Parathyroid adenoma (tissue), 2 donors: Measurements from ENCODE around the gene ATP1A1.

Experiments used
- H2AFZ ChIP-seq: fragments of 300-600 bp; sonication (generic); one replicate; pipeline ENCODE4 v1.7.0; 2017; ENCODE audit warnings: antibody characterized with exemption, mild to moderate bottlenecking
- H3K27ac ChIP-seq: fragments of 300-600 bp; sonication (generic); one replicate; pipeline ENCODE4 v1.7.0; 2017
- H3K27me3 ChIP-seq: fragments of 300-600 bp; sonication (generic); one replicate; pipeline ENCODE4 v1.7.0; 2017; ENCODE audit warnings: low read length; ENCODE audit not compliant: control insufficient read depth, insufficient read depth
- H3K36me3 ChIP-seq: fragments of 300-600 bp; sonication (generic); one replicate; pipeline ENCODE4 v1.7.0; 2017; ENCODE audit warnings: low read length; ENCODE audit not compliant: control insufficient read depth, insufficient read depth
- H3K4me1 ChIP-seq: fragments of 300-600 bp; sonication (generic); one replicate; pipeline ENCODE4 v1.7.0; 2017; ENCODE audit warnings: control low read depth
- H3K4me2 ChIP-seq: fragments of 300-600 bp; sonication (generic); one replicate; pipeline ENCODE4 v1.7.0; 2017; ENCODE audit warnings: low read length
- H3K4me3 ChIP-seq: fragments of 300-600 bp; sonication (generic); one replicate; pipeline ENCODE4 v1.7.0; 2017; ENCODE audit warnings: low read depth, low read length
- H3K79me2 ChIP-seq: fragments of 300-600 bp; sonication (generic); one replicate; pipeline ENCODE4 v1.7.0; 2017; ENCODE audit warnings: control low read depth
- H3K9ac ChIP-seq: fragments of 300-600 bp; sonication (generic); one replicate; pipeline ENCODE4 v1.7.0; 2017; ENCODE audit warnings: mild to moderate bottlenecking
- H3K9me3 ChIP-seq: fragments of 300-600 bp; sonication (generic); one replicate; pipeline ENCODE4 v1.7.0; 2017; ENCODE audit warnings: low read length; ENCODE audit not compliant: control insufficient read depth
- CTCF ChIP-seq: fragments of 300-600 bp; sonication (generic); IDR thresholded peaks from one replicate; pipeline ENCODE4 v1.7.0; 2017; ENCODE audit warnings: antibody characterized with exemption, mild to moderate bottlenecking
- donor health status: primary hyperparathyroidism.

ATP1A1 gene

GRCh38 chr1:116449578-116449977 lies 76.5 kb downstream of the ATP1A1 start:
- Histone ChIP-seq H3K4me2 (no peak overlapping the region), H3K79me2 (no peaks in the 10 kb centered on the region), H3K9me3 (no peaks in the 10 kb centered on the region), H3K4me3 (no peak overlapping the region), H3K4me1 (peaks cover 5% of the 10 kb centered on the region), H3K27ac (no peak overlapping the region), H3K27me3 (no peaks in the 10 kb centered on the region), H2AFZ (no peak overlapping the region), H3K9ac (no peak overlapping the region), H3K36me3 (no peaks in the 10 kb centered on the region)
- no peak for TF ChIP-seq CTCF

- no peak for TF ChIP-seq CTCF
- Histone ChIP-seq H3K9me3 (no peaks in the 10 kb centered on the region), H3K79me2 (no peaks in the 10 kb centered on the region), H3K9ac (no peak overlapping the region), H2AFZ (no peak overlapping the region), H3K4me3 (no peak overlapping the region), H3K36me3 (no peaks in the 10 kb centered on the region), H3K4me1 (peaks cover 5% of the 10 kb centered on the region), H3K27ac (no peak overlapping the region), H3K27me3 (no peaks in the 10 kb centered on the region), H3K4me2 (no peak overlapping the region)
Measured at GRCh38 chr1:116451702-116452101, 78.7 kb downstream of the ATP1A1 start.

GRCh38 chr1:116453481-116453880 lies 80.4 kb downstream of the ATP1A1 start:
- Histone ChIP-seq H3K9me3 (no peaks in the 10 kb centered on the region), H2AFZ (no peak overlapping the region), H3K4me1 (peaks cover 4% of the 10 kb centered on the region), H3K9ac (no peak overlapping the region), H3K36me3 (no peaks in the 10 kb centered on the region), H3K4me3 (no peak overlapping the region), H3K27me3 (no peaks in the 10 kb centered on the region), H3K4me2 (no peak overlapping the region), H3K79me2 (no peaks in the 10 kb centered on the region), H3K27ac (no peak overlapping the region)
- TF ChIP-seq CTCF, result no peak

- Histone ChIP-seq H3K9ac (no peak overlapping the region), H3K36me3 (no peaks in the 10 kb centered on the region), H3K9me3 (no peaks in the 10 kb centered on the region), H3K4me3 (no peak overlapping the region), H3K79me2 (no peaks in the 10 kb centered on the region), H2AFZ (no peak overlapping the region), H3K27ac (no peak overlapping the region), H3K4me1 (no peaks in the 10 kb centered on the region), H3K4me2 (no peak overlapping the region), H3K27me3 (no peaks in the 10 kb centered on the region)
- TF ChIP-seq CTCF, result no peak
Measured at GRCh38 chr1:116453906-116454305, 80.9 kb downstream of the ATP1A1 start.
